Activated CD8-positive, alpha-beta T cell treated with anti-CD3 and anti-CD28 coated beads for 36 hours (primary cell): ENCODE data around the gene SMARCA1. TPM values are rescaled to one million over a fixed set of nuclear protein-coding genes. Genes with fewer than 3 reads are reported as not detected.

Experiments
- ATAC-seq: fragments of 200-7000 bp; cut with Tn5 transposase; one replicate; pipeline ENCODE4 v1.10.0; 2021; ENCODE audit warnings: mild to moderate bottlenecking, moderate library complexity
- CTCF ChIA-PET: fragments of 350-600 bp; sonication (Branson Sonifier 250); formaldehyde crosslinking; loops from one replicate; lab custom pipeline; 2021; ENCODE audit warnings: antibody characterized with exemption; lab: Charles Lee
- POLR2A ChIA-PET: fragments of 350-600 bp; sonication (Branson Sonifier 250); formaldehyde crosslinking; loops from one replicate; lab custom pipeline; 2021; ENCODE audit warnings: antibody characterized with exemption; lab: Charles Lee
- DNase-seq: peaks from one replicate; pipeline ENCODE4 v3.0.0-alpha.2; 2020
- H3K27ac Mint-ChIP-seq: one replicate; pipeline ENCODE4 v1.8.0; 2021; ENCODE audit warnings: mild to moderate bottlenecking, mixed read lengths
- H3K27me3 Mint-ChIP-seq: one replicate; pipeline ENCODE4 v1.8.0; 2021; ENCODE audit warnings: mixed read lengths
- H3K36me3 Mint-ChIP-seq: one replicate; pipeline ENCODE4 v1.8.0; 2021; ENCODE audit warnings: low read depth, mixed read lengths
- H3K4me1 Mint-ChIP-seq: one replicate; pipeline ENCODE4 v1.8.0; 2021; ENCODE audit warnings: low read depth, mixed read lengths
- H3K4me3 Mint-ChIP-seq: one replicate; pipeline ENCODE4 v1.8.0; 2021; ENCODE audit warnings: mild to moderate bottlenecking, moderate library complexity, mixed read lengths
- H3K9me3 Mint-ChIP-seq: one replicate; pipeline ENCODE4 v1.8.0; 2021; ENCODE audit warnings: mixed read lengths
- intact Hi-C: fragments of 100-400 bp; cut with micrococcal nuclease; formaldehyde crosslinking; loops from one replicate; pipeline ENCODE4 v1.10.0; 2022
- total RNA-seq, 2 experiments: library from RNA; stranded (reverse); gene quantifications; one replicate each; pipeline ENCODE4 v1.2.3, GENCODE V29; 2021
- TF ChIP-seq, protein P1 (sequence below): fragments of 200-600 bp; IDR thresholded peaks from one replicate; pipeline ENCODE4 v1.8.0; 2022; ENCODE audit warnings: antibody characterized with exemption, mild to moderate bottlenecking

Gene SMARCA1
- total RNA-seq, 2 experiments from 2014 or later = 0.25 to 0.34 TPM

DNA sequence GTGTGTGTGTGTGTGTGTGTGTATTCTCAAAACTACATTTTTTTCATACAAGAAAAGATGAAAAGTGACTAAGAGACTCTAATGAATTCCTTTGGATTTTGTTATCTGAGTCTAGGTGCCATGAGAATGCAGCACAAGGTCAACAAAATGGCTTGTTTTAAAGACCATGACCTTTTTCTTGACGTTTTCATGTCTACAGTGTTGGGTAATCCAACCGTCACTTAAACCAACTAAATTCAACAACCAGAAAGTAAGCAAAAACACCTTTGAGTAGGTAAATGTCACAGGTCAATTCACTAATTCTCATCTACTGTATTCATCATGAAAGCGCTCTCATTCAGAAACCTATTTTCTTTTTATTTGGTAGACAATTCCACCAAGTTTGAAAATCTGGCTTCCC, 3.1 kb downstream of the SMARCA1 start:
- no peak overlapping the region for H3K4me3 Mint-ChIP-seq
- no peaks in the 10 kb centered on the region for H3K36me3 Mint-ChIP-seq
- H3K9me3 Mint-ChIP-seq = no peaks in the 10 kb centered on the region
- ATAC-seq (no peak), DNase-seq (no peak)
- TF ChIP-seq, protein P1, sequence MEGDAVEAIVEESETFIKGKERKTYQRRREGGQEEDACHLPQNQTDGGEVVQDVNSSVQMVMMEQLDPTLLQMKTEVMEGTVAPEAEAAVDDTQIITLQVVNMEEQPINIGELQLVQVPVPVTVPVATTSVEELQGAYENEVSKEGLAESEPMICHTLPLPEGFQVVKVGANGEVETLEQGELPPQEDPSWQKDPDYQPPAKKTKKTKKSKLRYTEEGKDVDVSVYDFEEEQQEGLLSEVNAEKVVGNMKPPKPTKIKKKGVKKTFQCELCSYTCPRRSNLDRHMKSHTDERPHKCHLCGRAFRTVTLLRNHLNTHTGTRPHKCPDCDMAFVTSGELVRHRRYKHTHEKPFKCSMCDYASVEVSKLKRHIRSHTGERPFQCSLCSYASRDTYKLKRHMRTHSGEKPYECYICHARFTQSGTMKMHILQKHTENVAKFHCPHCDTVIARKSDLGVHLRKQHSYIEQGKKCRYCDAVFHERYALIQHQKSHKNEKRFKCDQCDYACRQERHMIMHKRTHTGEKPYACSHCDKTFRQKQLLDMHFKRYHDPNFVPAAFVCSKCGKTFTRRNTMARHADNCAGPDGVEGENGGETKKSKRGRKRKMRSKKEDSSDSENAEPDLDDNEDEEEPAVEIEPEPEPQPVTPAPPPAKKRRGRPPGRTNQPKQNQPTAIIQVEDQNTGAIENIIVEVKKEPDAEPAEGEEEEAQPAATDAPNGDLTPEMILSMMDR = no peak
- ChIA-PET POLR2A (no interaction called here), CTCF (no interaction called here)
- intact Hi-C loops = no loop called here
- H3K27me3 Mint-ChIP-seq = peaks cover 6% of the 10 kb centered on the region
- H3K4me1 Mint-ChIP-seq = peaks cover 3% of the 10 kb centered on the region
- H3K27ac Mint-ChIP-seq = no peak overlapping the region

DNA sequence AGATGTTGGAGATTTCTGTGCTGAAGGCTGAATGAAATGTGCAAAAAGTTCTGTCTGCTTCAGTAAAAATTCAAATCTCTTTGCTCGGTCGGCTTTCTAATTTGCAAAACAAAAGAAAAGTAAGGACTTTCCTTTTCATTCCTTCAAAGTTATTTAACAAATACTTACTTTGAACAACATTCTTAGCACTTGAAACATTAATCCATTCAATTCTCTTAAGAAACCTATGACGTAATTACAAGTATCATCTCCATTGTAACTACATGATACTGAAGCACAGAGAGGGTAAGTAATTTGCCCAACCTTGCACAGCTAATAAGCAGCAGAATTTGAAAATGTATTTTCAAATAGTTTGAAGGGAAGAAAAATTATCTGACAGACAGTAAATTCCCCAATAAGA, 6.9 kb downstream of the SMARCA1 start:
- no peaks in the 10 kb centered on the region for H3K27me3 Mint-ChIP-seq
- no peak overlapping the region for H3K27ac Mint-ChIP-seq
- ChIA-PET POLR2A (no interaction called here), CTCF (interaction anchor here (1.6 kb wide), 1 partner anchor 8 kb away, joined by 4 read pairs; no protein-coding TSS in a partner anchor)
- H3K4me3 Mint-ChIP-seq = no peak overlapping the region
- no peaks in the 10 kb centered on the region for H3K9me3 Mint-ChIP-seq
- intact Hi-C loops = no loop called here
- no peaks in the 10 kb centered on the region for H3K4me1 Mint-ChIP-seq
- no peak for ATAC-seq
- H3K36me3 Mint-ChIP-seq = no peaks in the 10 kb centered on the region
- TF ChIP-seq, protein P1 = no peak
- no peak for DNase-seq

DNA sequence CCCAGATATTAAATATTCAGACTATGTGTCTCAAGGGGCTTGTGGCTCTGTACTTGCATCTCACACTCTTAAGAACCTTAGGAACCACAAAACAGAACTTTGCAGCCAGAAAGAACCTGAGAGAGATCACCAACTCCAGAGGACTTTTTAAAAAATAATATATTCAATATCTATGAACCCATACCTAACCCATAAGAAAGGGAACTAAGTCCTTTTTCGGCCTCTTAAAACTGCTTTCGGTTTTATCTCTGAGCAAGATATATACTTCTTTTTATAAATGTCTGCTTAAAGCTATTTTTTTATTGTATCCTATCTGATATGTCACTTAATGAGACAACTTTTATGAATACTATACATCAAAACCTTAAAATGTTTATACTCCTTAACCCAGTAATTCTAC, 10.9 kb downstream of the SMARCA1 start:
- ChIA-PET CTCF (no interaction called here), POLR2A (no interaction called here)
- intact Hi-C loops = no loop called here
- TF ChIP-seq, protein P1 = no peak
- Mint-ChIP-seq H3K4me3 (no peak overlapping the region), H3K36me3 (no peaks in the 10 kb centered on the region), H3K27ac (no peak overlapping the region), H3K4me1 (no peaks in the 10 kb centered on the region), H3K9me3 (no peaks in the 10 kb centered on the region), H3K27me3 (no peaks in the 10 kb centered on the region)
- DNase-seq (no peak), ATAC-seq (no peak)

DNA sequence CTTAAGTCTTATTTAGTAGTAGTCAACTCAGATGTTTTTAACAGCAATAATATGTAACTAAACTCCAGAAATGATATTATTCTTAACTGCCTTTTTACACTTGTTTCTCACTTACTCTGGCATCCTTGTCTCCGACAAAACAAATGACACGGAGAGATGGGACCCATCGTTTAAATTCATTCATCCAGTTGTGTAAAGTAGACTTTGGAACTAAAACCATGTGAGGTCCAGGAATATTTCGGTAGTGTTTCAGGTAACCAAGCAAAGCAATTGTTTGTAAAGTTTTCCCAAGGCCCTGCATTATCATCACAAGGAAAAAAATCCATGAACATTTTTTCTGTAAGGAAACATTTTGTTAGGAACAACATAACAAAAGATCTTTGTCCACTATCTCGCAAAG, 11.6 kb downstream of the SMARCA1 start:
- H3K27me3 Mint-ChIP-seq = no peaks in the 10 kb centered on the region
- DNase-seq = no peak
- intact Hi-C loops = no loop called here
- H3K27ac Mint-ChIP-seq = no peak overlapping the region
- H3K36me3 Mint-ChIP-seq = no peaks in the 10 kb centered on the region
- ChIA-PET POLR2A (no interaction called here), CTCF (no interaction called here)
- no peaks in the 10 kb centered on the region for H3K9me3 Mint-ChIP-seq
- ATAC-seq = no peak
- TF ChIP-seq, protein P1 = no peak
- no peak overlapping the region for H3K4me3 Mint-ChIP-seq
- H3K4me1 Mint-ChIP-seq = no peaks in the 10 kb centered on the region

DNA sequence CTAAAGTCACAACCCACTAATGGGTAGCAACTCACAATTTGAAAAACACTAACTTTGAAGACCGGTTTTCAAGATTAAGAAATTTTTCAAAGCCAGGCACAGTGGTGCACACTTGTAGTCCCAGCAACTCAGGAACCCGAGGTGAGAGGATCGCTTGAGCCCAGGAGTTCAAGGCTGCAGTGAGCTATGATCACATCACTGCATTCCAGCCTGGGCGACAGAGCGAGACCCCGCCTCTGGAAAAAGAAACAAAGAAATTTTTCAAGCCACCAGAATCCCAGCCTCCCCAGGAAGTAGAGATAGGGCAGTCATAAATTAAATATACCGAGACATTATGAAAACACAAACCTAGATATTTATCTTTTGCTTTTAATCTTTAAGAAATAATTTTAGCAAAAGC, 13.0 kb downstream of the SMARCA1 start:
- TF ChIP-seq, protein P1 = no peak
- ATAC-seq = no peak
- Mint-ChIP-seq H3K27ac (no peak overlapping the region), H3K9me3 (no peaks in the 10 kb centered on the region), H3K36me3 (no peaks in the 10 kb centered on the region), H3K4me3 (no peak overlapping the region), H3K27me3 (no peaks in the 10 kb centered on the region), H3K4me1 (no peaks in the 10 kb centered on the region)
- ChIA-PET CTCF (no interaction called here), POLR2A (no interaction called here)
- no peak for DNase-seq
- intact Hi-C loops = no loop called here
